ENCODE results near the gene ENOX2.
A peak's percentile ranks its signal among the peaks of the same experiment; 100 is the strongest.

Gene ENOX2

DNA sequence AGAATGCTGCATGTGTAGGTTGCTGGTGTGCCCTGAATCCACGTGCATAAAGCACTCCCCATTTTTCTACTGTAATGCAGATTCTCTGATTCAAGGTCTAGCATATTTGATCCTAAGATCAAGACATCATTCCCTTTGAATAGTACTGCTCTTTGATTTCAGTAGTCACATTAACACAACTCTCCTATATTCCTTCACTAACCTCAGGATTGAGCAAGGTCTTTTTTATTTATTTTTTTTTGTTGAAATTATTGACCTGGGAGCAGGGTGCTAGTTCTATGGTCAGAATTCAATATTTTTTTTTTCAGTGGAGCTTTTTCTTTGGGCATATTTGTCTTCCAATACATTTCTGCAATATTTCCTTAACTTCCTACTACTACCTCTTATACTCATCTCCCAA is 255.5 kb downstream of the ENOX2 start:
- TF ChIP-seq, protein P1, sequence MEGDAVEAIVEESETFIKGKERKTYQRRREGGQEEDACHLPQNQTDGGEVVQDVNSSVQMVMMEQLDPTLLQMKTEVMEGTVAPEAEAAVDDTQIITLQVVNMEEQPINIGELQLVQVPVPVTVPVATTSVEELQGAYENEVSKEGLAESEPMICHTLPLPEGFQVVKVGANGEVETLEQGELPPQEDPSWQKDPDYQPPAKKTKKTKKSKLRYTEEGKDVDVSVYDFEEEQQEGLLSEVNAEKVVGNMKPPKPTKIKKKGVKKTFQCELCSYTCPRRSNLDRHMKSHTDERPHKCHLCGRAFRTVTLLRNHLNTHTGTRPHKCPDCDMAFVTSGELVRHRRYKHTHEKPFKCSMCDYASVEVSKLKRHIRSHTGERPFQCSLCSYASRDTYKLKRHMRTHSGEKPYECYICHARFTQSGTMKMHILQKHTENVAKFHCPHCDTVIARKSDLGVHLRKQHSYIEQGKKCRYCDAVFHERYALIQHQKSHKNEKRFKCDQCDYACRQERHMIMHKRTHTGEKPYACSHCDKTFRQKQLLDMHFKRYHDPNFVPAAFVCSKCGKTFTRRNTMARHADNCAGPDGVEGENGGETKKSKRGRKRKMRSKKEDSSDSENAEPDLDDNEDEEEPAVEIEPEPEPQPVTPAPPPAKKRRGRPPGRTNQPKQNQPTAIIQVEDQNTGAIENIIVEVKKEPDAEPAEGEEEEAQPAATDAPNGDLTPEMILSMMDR (IDR thresholded peaks at IDR 0.05; ENCODE audit: low read length, missing control alignments) = no peak
- H3K4me3 ChIP-seq (replicated peaks; ENCODE audit: low read depth, low read length) = no peak overlapping the region
- DNase-seq (ENCODE audit: low read depth) = no peak

GRCh38 chrX:130645955-130646583 is 256.9 kb downstream of the ENOX2 start:
- TF ChIP-seq, protein P1 (IDR thresholded peaks at IDR 0.05; ENCODE audit: low read length, missing control alignments) = no peak
- peak; percentile 22 for DNase-seq (ENCODE audit: low read depth)
- H3K4me3 ChIP-seq (replicated peaks; ENCODE audit: low read depth, low read length) = no peak overlapping the region

- DNase-seq (ENCODE audit: low read depth) = peak; percentile 64
- H3K4me3 ChIP-seq (replicated peaks; ENCODE audit: low read depth, low read length) = no peak overlapping the region
- TF ChIP-seq, protein P1 (IDR thresholded peaks at IDR 0.05; ENCODE audit: low read length, missing control alignments) = no peak
Measured at GRCh38 chrX:130637591-130637990, 265.4 kb downstream of the ENOX2 start.

- TF ChIP-seq, protein P1 (IDR thresholded peaks at IDR 0.05; ENCODE audit: low read length, missing control alignments) = no peak
- H3K4me3 ChIP-seq (replicated peaks; ENCODE audit: low read depth, low read length) = no peak overlapping the region
Measured at GRCh38 chrX:130636277-130636676, 266.7 kb downstream of the ENOX2 start.

GRCh38 chrX:130631011-130631410 is 272.0 kb downstream of the ENOX2 start:
- H3K4me3 ChIP-seq (replicated peaks; ENCODE audit: low read depth, low read length) = no peak overlapping the region
- no peak for DNase-seq (ENCODE audit: low read depth)
- TF ChIP-seq, protein P1 (IDR thresholded peaks at IDR 0.05; ENCODE audit: low read length, missing control alignments) = no peak

More at GRCh38 chrX:130636277-130636676, 266.7 kb downstream of the ENOX2 start:
- peak; percentile 13 for DNase-seq (ENCODE audit: low read depth)

- H3K4me3 ChIP-seq (replicated peaks; ENCODE audit: low read depth, low read length) = no peak overlapping the region
- TF ChIP-seq, protein P1 (IDR thresholded peaks at IDR 0.05; ENCODE audit: low read length, missing control alignments) = no peak
- DNase-seq (ENCODE audit: low read depth) = no peak
Measured at GRCh38 chrX:130628516-130628915, 274.5 kb downstream of the ENOX2 start.

DNA sequence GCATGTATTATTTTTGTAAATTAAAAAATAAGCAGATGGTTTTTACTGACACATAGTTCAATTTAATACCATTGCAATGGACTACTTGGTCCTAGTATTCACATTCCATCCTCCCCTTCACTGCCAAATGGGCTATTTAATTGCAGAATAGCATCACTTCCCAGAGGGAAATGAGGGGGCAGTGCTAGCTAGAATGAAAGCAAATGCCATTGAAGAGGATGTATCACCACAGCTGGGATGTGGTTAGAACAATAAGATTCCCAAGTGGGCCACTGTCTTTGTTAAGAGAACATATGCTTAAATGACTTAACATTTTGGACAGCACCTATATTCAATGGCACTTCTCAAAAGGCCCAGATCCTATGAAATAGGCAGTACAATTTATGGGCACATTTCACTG is 276.5 kb downstream of the ENOX2 start:
- TF ChIP-seq, protein P1 (IDR thresholded peaks at IDR 0.05; ENCODE audit: low read length, missing control alignments) = no peak
- H3K4me3 ChIP-seq (replicated peaks; ENCODE audit: low read depth, low read length) = no peak overlapping the region
- peak; percentile 3 for DNase-seq (ENCODE audit: low read depth)

All from fibroblast of pulmonary artery (primary cell).